GM10266 (cell line): ENCODE measurements around the gene CTCFL.

Experiments used
- DNase-seq: peaks from one replicate; pipeline ENCODE4 v3.0.0; 2012; ENCODE audit errors: extremely low spot score
- TF ChIP-seq, protein P1 (sequence below): IDR thresholded peaks from 2 replicates; pipeline ENCODE4 v1.5.1; 2012; ENCODE audit warnings: mild to moderate bottlenecking, low read depth; ENCODE audit not compliant: control insufficient read depth, insufficient read depth; ENCODE audit errors: missing control alignments

CTCFL gene

DNA sequence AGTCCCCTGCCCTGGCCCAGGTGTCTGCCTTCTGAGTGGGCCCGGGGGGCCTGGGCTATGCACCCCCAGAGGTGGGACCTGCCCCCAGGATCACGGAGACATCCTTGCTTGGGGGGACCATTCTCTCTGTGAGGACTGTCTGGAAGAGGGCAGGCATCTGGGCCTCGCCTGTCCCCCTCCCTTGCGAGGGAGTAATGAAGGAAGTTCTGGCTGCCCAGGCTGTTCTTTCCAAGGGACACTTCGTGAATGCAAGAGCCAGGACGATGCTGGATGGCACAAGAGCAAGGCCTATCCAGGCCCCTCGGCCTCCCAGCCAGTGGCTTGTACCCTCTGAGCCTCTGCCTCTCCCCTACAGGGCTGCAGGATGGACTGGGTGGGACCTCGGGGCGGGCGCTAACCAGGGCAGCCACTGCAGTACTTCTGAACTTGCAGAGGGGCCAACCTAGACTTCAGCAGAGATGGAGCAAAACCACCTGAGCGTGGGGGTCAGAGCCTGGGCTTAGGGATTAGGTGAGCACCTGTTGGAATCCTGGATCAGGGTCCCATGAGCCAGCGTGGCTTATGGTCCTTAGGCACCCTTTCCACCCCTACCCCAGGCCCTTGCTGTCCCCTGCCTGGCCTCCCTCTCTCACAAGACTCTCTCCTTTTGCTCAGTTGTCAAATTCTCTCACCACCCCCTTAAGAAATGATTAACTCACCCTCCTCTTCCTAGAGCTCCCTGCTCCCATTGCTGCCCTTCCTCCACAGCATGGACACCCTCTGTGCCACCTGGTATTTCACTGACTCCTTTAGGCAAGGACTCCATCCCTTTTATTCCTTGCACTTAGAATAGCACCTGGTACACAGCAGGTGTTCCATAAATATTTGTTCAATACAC, 53.2 kb downstream of the CTCFL start:
- TF ChIP-seq, protein P1, sequence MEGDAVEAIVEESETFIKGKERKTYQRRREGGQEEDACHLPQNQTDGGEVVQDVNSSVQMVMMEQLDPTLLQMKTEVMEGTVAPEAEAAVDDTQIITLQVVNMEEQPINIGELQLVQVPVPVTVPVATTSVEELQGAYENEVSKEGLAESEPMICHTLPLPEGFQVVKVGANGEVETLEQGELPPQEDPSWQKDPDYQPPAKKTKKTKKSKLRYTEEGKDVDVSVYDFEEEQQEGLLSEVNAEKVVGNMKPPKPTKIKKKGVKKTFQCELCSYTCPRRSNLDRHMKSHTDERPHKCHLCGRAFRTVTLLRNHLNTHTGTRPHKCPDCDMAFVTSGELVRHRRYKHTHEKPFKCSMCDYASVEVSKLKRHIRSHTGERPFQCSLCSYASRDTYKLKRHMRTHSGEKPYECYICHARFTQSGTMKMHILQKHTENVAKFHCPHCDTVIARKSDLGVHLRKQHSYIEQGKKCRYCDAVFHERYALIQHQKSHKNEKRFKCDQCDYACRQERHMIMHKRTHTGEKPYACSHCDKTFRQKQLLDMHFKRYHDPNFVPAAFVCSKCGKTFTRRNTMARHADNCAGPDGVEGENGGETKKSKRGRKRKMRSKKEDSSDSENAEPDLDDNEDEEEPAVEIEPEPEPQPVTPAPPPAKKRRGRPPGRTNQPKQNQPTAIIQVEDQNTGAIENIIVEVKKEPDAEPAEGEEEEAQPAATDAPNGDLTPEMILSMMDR, result no peak
- no peak for DNase-seq

DNA sequence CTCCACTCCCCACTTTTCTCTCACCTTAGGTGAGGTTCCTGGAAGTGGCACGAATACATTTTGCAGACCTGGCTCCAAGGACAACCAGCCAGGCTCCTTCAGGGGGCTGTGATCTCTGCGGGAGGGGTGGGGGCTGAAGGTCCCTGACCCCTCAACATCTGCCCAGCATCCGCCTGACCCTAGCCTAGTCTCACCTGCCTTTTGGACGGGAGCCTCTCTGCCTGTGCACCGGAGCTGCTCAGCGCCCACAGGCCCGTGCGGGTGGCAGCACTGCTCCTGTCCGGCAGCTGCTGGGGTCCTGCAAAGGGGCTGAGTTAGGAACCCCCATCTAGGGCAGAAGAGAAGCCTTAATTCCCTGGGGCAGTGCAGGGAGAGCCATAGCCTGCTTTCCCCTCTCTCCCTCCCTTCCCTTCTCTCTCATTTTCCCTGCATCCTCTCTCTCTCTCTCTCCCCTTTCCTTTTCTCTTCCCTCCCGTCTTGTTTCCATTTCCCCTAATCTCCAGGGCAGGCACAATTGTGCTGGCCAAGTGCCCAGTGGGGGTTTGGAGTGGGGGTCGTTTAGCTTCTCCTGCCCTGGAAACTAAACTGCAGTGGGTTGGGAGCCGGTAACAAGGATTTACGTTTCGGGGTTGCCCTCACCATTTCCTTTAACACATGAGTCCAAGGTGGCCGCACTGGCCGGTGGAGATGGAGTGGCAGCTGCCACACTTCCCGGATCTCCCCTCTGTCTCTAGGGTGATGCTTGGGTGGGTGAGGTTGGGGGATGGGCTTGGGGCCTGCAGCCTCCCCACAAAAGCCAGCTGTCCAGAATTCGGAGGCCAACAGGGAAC, 54.1 kb downstream of the CTCFL start:
- no peak for DNase-seq
- TF ChIP-seq, protein P1, result no peak

DNA sequence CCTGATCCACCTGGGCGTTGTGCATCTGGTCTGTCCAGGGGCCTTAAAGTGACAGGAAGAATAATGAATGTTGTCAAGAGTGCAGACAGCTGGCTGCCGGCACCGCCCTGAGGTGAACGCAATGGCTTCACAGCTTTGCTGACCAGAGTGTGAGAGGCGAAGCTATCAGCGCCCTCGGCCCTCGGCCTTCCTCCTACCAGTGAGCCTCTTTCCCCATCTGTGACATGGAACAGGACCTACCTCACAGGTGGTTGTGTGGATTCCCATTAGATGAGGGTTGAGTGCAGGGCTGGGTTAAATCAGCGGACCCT, 54.8 kb downstream of the CTCFL start:
- DNase-seq, result no peak
- TF ChIP-seq, protein P1, result no peak

DNA sequence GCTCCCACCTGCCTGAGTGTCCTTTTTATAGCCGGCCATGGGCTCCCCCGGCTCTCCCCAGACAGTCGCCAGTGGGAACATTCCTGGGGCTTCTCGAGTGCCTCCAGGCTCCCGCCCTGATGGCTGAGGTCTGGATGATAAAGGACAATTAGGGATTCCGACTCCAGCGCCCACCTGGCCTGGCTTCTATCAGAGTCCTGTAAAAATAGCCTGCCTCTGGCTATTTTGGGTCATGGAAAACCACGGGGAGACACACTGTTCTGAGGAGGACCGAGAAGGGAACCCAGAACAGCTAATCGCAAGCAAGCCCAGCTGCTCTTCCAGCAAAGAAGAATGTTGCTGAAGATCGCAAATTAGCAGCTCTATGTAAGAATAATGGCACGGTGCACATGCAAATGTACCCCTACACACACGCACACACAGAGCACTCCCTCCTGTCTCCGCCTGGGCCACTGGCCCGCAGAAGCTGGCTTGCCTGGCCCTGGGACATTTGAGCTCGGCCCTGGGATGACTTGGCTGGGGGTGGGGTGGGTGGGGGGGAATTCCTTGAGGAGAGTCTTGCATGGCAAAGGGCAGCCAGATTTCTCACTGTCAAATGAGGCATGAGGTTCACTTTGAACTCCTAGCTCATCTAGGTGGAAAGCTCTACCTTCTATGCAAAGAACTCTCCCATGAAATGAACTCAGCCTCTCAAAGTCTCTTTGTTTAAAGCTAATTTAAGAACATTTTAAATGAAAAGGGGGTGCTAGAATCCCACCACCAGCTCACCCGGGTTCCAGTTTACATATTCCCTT, 55.3 kb downstream of the CTCFL start:
- TF ChIP-seq, protein P1, result no peak
- DNase-seq, result no peak

DNA sequence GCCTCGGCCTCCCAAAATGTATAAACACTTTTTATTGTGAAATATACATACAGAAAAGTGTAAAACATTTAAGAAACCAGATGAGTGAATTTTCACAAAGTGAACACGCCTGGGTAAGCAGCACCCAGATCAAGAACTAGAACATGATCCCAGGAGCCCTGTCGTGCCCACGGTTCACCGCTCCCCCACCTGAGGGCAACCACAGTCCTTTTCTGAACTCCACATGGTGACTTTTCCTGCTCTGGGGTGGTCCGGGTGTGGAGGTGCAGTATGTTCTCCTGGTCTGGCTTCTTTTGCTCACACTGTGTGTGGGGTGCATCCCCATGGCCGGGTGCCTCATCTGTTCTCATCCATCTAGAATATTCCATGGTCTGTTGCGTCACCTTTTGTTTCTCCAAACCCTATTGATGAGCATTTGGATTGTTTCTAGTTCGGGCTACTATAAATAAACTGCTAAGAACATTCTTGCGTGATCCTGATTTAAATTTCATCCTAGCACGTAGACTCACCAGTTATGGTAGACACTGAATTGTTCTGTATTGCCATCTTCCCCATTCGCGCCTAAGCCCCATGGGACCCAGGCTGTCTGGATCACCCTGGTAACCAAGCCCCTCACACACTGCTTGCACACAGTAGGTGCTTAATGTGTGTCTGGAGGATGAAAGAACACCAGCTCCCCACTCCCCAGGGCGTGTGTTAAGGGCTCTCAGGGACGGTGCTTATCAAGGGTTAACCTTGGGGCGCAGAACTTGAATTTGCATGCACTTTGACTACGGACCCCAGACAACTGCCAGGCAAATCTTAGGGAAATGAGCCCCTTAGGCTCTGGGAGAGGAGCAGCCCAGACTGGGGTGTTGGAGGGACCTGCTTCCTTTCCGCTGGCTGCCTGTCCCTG, 56.2 kb downstream of the CTCFL start:
- no peak for DNase-seq
- TF ChIP-seq, protein P1, result no peak

DNA sequence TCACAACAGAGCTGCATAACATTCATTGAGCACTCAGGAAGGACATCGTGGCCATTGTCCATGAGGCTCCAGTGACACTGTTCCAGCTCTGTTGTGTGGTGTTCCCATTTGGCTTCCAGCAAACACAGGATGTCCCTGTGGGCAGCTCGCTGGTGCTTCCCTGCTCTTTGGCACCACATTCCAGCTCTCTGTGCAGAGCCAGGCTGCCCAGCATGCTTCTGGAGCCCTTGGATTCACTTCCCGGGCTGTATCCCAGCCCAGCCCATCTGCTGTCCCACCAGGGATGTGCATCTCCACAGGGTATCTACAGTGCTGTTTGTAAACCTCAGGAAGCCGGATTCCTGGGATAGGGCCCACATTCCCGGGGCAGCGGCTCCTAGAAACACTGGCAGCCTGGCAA, 57.2 kb downstream of the CTCFL start:
- TF ChIP-seq, protein P1, result no peak
- no peak for DNase-seq
